GM19238 (cell line): ENCODE data around the gene WASHC2A.
"Not testable (repeated sequence)": the region's sequence is repeated elsewhere in the genome, so short reads cannot be mapped to it uniquely, and the experiment has no call there.

Experiments used
- DNase-seq: peaks from one replicate; pipeline ENCODE4 v3.0.0; 2011; ENCODE audit warnings: low spot score; ENCODE audit not compliant: insufficient read length

Gene WASHC2A

GRCh38 chr10:50068352-50068659, 552 bp downstream of the WASHC2A start:
- not testable (repeated sequence) for DNase-seq

- DNase-seq = not testable (repeated sequence)
Measured at GRCh38 chr10:50075139-50075538, 7.4 kb downstream of the WASHC2A start.

- DNase-seq = not testable (repeated sequence)
Measured at GRCh38 chr10:50075544-50075943, 7.8 kb downstream of the WASHC2A start.

- DNase-seq = not testable (repeated sequence)
Measured at GRCh38 chr10:50091304-50091703, 23.6 kb downstream of the WASHC2A start.

GRCh38 chr10:50092928-50093327, 25.2 kb downstream of the WASHC2A start:
- not testable (repeated sequence) for DNase-seq

DNA sequence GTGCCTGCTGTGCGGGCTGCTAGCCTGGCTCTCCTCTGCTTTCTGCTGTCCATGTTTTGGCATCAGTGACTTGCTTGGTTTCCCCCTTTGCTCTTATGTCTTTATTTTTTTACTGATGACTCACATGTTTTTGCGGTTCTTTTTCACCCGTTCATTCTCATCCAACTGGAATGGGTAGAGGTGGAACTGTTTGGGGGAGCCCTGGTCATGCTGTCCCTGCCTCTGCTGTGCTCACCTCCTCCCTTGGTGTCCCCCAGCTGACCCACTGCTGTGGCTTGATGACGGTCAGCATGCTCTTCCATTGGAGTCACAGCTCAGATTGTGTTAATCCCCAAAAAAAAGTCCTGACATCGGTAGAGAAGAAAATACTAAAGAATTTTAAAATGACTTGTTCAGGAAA, 26.9 kb downstream of the WASHC2A start:
- not testable (repeated sequence) for DNase-seq

GRCh38 chr10:50095402-50095801, 27.6 kb downstream of the WASHC2A start:
- not testable (repeated sequence) for DNase-seq

DNA sequence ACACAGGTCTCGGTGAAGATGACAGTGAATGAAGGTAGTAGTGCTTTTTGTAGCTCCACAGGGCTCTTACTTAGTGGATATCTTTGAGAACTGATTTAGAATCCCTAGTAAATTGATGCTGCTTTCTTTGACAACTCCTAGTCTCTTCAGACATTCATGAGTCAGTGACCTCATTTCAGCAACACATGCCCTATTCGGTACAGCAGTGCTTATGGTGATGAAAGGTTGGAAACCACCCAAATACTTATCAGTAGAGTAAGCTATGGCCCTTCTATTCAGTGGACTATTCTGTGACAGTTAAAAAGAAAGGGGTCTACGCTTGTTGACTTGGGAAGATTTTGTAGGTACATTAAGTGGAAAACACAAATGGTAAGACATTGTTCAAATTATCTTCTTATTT, 29.0 kb downstream of the WASHC2A start:
- DNase-seq = not testable (repeated sequence)

- not testable (repeated sequence) for DNase-seq
Measured at GRCh38 chr10:50098645-50099044, 30.9 kb downstream of the WASHC2A start.

GRCh38 chr10:50101139-50101582, 33.4 kb downstream of the WASHC2A start:
- not testable (repeated sequence) for DNase-seq

DNA sequence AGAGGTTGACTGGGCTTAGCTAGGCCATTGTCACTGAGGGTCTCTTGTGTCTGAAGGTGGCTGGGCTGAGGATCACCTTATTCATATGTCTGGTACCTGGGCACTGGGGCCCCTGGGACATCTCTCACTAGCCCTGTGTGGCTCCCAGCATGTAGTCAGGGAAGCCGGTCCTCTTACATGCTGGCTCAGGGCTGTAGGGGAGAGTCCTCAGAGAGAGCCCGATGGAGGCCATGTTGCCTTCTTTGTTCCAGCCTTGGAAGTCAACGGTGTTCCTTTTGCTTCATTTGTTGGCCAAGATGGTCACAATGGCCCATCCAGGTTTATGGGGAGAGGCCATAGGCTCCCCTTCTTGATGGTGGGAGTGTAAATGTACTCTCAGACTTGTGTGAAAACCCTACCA, 34.0 kb downstream of the WASHC2A start:
- not testable (repeated sequence) for DNase-seq

DNA sequence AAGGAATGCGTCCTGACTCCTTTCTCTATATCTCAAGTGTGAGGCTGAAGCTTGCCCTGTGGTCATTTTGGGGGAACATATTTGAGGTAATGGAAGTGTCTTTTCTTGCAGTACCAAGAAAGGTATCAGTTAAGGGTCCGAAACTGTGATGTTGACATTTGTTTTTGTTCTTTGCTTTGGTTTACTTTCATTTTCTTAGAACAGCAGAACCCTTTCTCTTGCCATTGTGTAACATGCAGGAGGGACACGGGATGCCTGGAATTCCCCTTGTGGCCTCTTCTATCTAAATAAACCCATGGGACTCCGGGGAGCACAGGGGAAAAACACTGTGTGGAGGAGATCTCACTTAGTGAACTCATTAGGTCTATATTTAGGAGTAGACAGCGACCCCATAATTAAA, 34.5 kb downstream of the WASHC2A start:
- DNase-seq = peak; percentile 1

GRCh38 chr10:50108999-50109698, 41.4 kb downstream of the WASHC2A start:
- DNase-seq = not testable (repeated sequence)

- not testable (repeated sequence) for DNase-seq
Measured at GRCh38 chr10:50112419-50113112, 44.8 kb downstream of the WASHC2A start.

- not testable (repeated sequence) for DNase-seq
Measured at GRCh38 chr10:50126765-50127164, 59.0 kb downstream of the WASHC2A start.

DNA sequence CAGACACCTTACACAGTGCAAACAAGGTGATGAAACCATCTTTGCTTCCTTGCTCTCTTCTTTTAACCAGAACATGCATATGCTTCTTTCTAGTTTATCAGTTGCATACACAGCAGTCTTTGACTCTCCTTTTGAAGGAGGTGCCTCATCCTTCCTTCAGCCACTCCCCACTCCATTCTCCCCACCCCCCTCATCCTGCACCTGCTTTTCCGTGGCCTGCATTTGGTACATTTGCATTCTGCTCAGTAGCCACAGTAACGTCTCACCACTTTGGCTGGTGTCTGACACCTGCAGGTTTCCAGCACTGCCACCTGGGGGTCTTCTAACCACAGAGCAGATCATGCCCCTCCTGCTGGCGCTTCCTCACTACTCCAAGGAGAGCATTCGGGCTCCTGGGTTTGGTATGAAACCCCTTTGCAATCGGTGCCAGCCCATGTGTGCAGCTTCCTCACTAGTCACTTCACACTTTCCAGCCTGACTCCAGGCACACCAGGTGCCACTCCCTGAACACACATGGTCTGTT, 60.1 kb downstream of the WASHC2A start:
- DNase-seq = not testable (repeated sequence)

DNA sequence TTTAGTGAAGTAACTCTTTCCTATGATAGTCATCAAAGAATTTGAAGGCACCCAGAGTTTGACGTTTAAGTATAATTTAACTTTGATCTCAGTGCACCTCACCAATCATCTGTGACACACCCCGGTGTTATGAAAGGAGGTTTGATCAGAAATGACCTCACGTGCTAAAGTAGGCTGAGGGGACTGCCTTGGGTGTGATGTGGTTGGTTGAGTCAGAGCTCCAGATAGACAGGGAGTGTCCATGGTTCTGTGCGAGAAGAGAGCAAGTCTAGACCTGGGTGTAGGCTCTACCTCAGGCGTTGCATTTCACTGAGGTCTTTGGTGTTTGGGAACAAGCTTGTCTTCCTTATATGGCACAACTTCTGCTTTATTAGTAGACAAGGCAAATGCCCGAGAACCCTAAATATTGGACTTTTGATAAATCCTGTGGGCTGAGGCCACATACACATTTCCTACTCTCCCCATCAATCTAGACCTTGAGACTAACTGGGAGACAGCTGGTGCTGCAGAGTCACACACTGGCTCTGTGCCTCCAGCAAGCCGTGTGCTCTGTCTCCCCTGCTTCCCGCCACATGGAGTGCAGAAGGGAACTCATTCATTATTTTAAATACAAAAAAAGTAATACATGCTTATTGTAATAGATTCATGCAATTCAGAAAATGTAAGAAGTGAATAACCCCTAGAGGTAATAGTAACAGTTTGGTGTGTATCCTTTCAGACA, 63.7 kb downstream of the WASHC2A start:
- not testable (repeated sequence) for DNase-seq

DNA sequence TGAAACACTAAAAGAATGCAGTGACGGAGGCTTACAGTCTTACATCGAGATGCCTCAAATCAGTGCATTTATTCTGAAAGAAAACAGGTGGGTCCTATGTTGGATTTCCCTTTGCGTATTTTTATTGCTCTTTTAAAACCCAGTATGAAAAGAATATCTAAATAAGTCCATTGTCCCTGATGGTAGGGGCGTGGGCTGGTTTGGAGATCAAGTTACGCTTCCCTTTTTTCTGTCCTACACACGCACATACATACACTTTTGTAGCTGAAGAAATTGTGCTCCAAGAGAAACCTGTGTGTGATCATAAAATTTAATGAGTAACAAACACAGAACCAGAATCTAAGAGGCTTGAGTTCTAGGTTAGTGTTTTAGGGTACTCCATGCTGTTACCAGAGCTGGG, 64.6 kb downstream of the WASHC2A start:
- not testable (repeated sequence) for DNase-seq

- DNase-seq = not testable (repeated sequence)
Measured at GRCh38 chr10:50132841-50133240, 65.1 kb downstream of the WASHC2A start.

GRCh38 chr10:50143512-50144174, 75.9 kb downstream of the WASHC2A start:
- DNase-seq = not testable (repeated sequence)

- DNase-seq = not testable (repeated sequence)
Measured at GRCh38 chr10:50145575-50145974, 77.8 kb downstream of the WASHC2A start.
